NT2/D1 (cell line): ENCODE measurements around the gene GPT2.

ENCODE experiments used
- SUZ12 ChIP-seq: IDR thresholded peaks from 2 replicates; pipeline ENCODE4 v1.6.1; 2011; ENCODE audit not compliant: insufficient read length, insufficient read depth; ENCODE audit errors: extremely low read depth
- YY1 ChIP-seq: IDR thresholded peaks from 2 replicates; pipeline ENCODE4 v1.6.1; 2011; ENCODE audit not compliant: insufficient read length, insufficient read depth
- ZNF274 ChIP-seq: IDR thresholded peaks from 2 replicates; pipeline ENCODE4 v1.6.1; 2011; ENCODE audit warnings: mild to moderate bottlenecking, low read depth, low read length

DNA sequence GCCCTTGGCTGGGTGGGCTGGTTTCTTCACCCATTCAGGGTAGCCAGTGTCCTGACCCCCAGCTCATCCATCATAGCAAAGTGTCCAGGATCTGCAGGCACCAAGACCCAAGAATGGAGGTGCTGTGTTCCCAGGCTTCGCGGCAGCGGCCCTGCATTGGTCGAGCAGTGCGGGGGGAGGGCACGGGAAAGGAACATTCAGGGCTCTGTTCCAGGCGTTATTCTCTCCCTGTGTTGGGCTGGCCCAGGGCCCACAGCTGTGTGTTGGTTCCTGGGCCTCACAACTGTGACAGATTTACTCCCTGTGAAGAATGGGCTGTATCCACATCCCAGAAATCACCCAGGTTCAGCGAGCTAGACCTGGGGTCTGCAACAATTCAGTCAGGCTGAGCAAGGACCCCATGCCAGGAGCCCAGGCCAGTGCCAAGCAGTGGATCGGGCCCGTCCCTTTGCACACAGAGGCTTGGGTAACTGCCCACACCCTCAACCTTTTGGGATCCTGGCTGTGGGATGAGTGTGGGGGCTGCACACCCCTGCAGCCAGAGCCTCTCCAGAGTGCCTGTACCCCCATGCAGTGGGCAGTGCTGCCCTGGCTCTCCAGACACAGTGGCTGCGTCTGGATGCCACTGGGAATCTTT, 10.0 kb downstream of the GPT2 start:
- TF ChIP-seq ZNF274 (no peak), SUZ12 (no peak), YY1 (no peak)
